MM.1S (cell line): ENCODE data around the gene HERC4.

ENCODE experiments used
- DNase-seq: peaks from one replicate; pipeline ENCODE4 v3.0.0-alpha.2; 2015
- H2AFZ ChIP-seq: fragments of 300-600 bp; sonication (generic); 2 replicates; pipeline ENCODE4 v1.6.0; 2016; ENCODE audit warnings: antibody characterized with exemption, low read length
- H3F3A ChIP-seq: fragments of 300-600 bp; sonication (generic); 2 replicates; pipeline ENCODE4 v1.6.1; 2016; ENCODE audit warnings: mild to moderate bottlenecking, antibody characterized with exemption, low read length, moderate library complexity, mixed read lengths; ENCODE audit not compliant: insufficient read depth
- H3K27ac ChIP-seq: fragments of 300-600 bp; sonication (generic); 2 replicates; pipeline ENCODE4 v1.5.1; 2016; ENCODE audit warnings: mild to moderate bottlenecking, low read length
- H3K27me3 ChIP-seq: fragments of 300-600 bp; sonication (generic); replicated peaks from 2 replicates; pipeline ENCODE4 v1.6.0; 2016; ENCODE audit warnings: low read length; ENCODE audit not compliant: insufficient read depth
- H3K36me3 ChIP-seq: fragments of 300-600 bp; sonication (generic); replicated peaks from 2 replicates; pipeline ENCODE4 v1.6.1; 2016; ENCODE audit warnings: mild to moderate bottlenecking, low read length, mixed read lengths; ENCODE audit not compliant: insufficient read depth
- H3K4me1 ChIP-seq: fragments of 300-600 bp; sonication (generic); 2 replicates; pipeline ENCODE4 v1.6.1; 2016; ENCODE audit warnings: low read length, mixed read lengths
- H3K4me2 ChIP-seq: fragments of 300-600 bp; sonication (generic); 2 replicates; pipeline ENCODE4 v1.6.0; 2016; ENCODE audit warnings: low read depth, low read length
- H3K4me3 ChIP-seq: fragments of 300-600 bp; sonication (generic); 2 replicates; pipeline ENCODE4 v1.5.1; 2016; ENCODE audit warnings: low read length, mixed read lengths
- H3K79me2 ChIP-seq: fragments of 300-600 bp; sonication (generic); 2 replicates; pipeline ENCODE4 v1.6.1; 2016; ENCODE audit warnings: mixed run types, low read length, mixed read lengths
- H3K9ac ChIP-seq: fragments of 300-600 bp; sonication (generic); 2 replicates; pipeline ENCODE4 v1.6.1; 2016; ENCODE audit warnings: low read length, mixed read lengths
- H3K9me2 ChIP-seq: fragments of 300-600 bp; sonication (generic); replicated peaks from 2 replicates; pipeline ENCODE4 v1.6.1; 2016; ENCODE audit warnings: mild to moderate bottlenecking, low read length, mixed read lengths; ENCODE audit not compliant: insufficient read depth
- H3K9me3 ChIP-seq: fragments of 300-600 bp; sonication (generic); replicated peaks from 2 replicates; pipeline ENCODE4 v1.6.1; 2016; ENCODE audit warnings: mild to moderate bottlenecking, low read length, mixed read lengths; ENCODE audit not compliant: insufficient read depth
- H4K20me1 ChIP-seq: fragments of 300-600 bp; sonication (generic); 2 replicates; pipeline ENCODE4 v1.6.1; 2016; ENCODE audit warnings: mild to moderate bottlenecking, low read length, moderate library complexity, mixed read lengths; ENCODE audit not compliant: insufficient read depth
- CTCF ChIP-seq: fragments of 300-600 bp; sonication (generic); IDR thresholded peaks from 2 replicates; pipeline ENCODE4 v1.5.1; 2016; ENCODE audit warnings: antibody characterized with exemption, low read length, mixed read lengths
- EZH2 ChIP-seq: fragments of 300-600 bp; sonication (generic); optimal IDR thresholded peaks from 2 replicates; pipeline ENCODE3; 2017; ENCODE audit warnings: low read depth, mild to moderate bottlenecking, antibody characterized with exemption, low read length, mixed read lengths
- EZH2phosphoT487 ChIP-seq: fragments of 300-600 bp; sonication (generic); IDR thresholded peaks from 2 replicates; pipeline ENCODE4 v1.6.1; 2018; ENCODE audit warnings: antibody characterized with exemption, low read length

The HERC4 gene

GRCh38 chr10:67965456-67965855 lies 109.6 kb downstream of the HERC4 start:
- no peaks in the 10 kb centered on the region for H3F3A ChIP-seq
- H3K27me3 ChIP-seq = no peaks in the 10 kb centered on the region
- no peak for DNase-seq
- no peaks in the 10 kb centered on the region for H3K4me1 ChIP-seq
- H3K9me3 ChIP-seq = no peaks in the 10 kb centered on the region
- H3K9ac ChIP-seq = no peak overlapping the region
- H3K27ac ChIP-seq = no peak overlapping the region
- H3K4me3 ChIP-seq = no peak overlapping the region
- H3K4me2 ChIP-seq = no peak overlapping the region
- no peaks in the 10 kb centered on the region for H3K36me3 ChIP-seq
- H4K20me1 ChIP-seq = no peaks in the 10 kb centered on the region
- no peaks in the 10 kb centered on the region for H3K79me2 ChIP-seq
- H2AFZ ChIP-seq = no peak overlapping the region
- no peaks in the 10 kb centered on the region for H3K9me2 ChIP-seq
- no peak for TF ChIP-seq EZH2
- no peak for TF ChIP-seq CTCF
- TF ChIP-seq EZH2phosphoT487 = no peak

- TF ChIP-seq CTCF = no peak
- TF ChIP-seq EZH2 = no peak
- no peak for TF ChIP-seq EZH2phosphoT487
- no peaks in the 10 kb centered on the region for H3F3A ChIP-seq
- H3K4me1 ChIP-seq = no peaks in the 10 kb centered on the region
- H3K4me3 ChIP-seq = no peak overlapping the region
- H3K9me2 ChIP-seq = no peaks in the 10 kb centered on the region
- no peak overlapping the region for H3K9ac ChIP-seq
- H3K36me3 ChIP-seq = no peaks in the 10 kb centered on the region
- H3K9me3 ChIP-seq = no peaks in the 10 kb centered on the region
- H2AFZ ChIP-seq = no peak overlapping the region
- no peak overlapping the region for H3K27ac ChIP-seq
- no peak overlapping the region for H3K4me2 ChIP-seq
- H4K20me1 ChIP-seq = no peaks in the 10 kb centered on the region
- H3K79me2 ChIP-seq = no peaks in the 10 kb centered on the region
- H3K27me3 ChIP-seq = no peaks in the 10 kb centered on the region
- no peak for DNase-seq
Observed at GRCh38 chr10:67959839-67960476, 115.1 kb downstream of the HERC4 start.

GRCh38 chr10:67955614-67956013 lies 119.5 kb downstream of the HERC4 start:
- Histone ChIP-seq H2AFZ (no peak overlapping the region), H3K4me1 (no peaks in the 10 kb centered on the region), H3K36me3 (no peaks in the 10 kb centered on the region), H3K9me3 (no peaks in the 10 kb centered on the region), H3K4me3 (no peak overlapping the region), H3K4me2 (no peak overlapping the region), H3K27ac (no peak overlapping the region), H3K9me2 (no peaks in the 10 kb centered on the region), H3K79me2 (no peaks in the 10 kb centered on the region), H3K9ac (no peak overlapping the region), H3K27me3 (no peaks in the 10 kb centered on the region), H3F3A (no peaks in the 10 kb centered on the region), H4K20me1 (no peaks in the 10 kb centered on the region)
- no peak for DNase-seq
- TF ChIP-seq EZH2 (no peak), CTCF (no peak), EZH2phosphoT487 (no peak)
